Pulmonary artery endothelial cell (primary cell): ENCODE measurements around the gene EFCAB5. TPM values are rescaled to one million over a fixed set of nuclear protein-coding genes. Genes with fewer than 3 reads are reported as not detected.
"Not testable (repeated sequence)": the region's sequence is repeated elsewhere in the genome, so short reads cannot be mapped to it uniquely, and the experiment has no call there.

Experiments
- DNase-seq: peaks from one replicate; pipeline ENCODE4 v3.0.0-alpha.2; 2011; ENCODE audit warnings: low read depth, low spot score
- total RNA-seq: library from RNA; depleted of rRNA; stranded (reverse); fragments of >200 nt; gene quantifications from 2 replicates; pipeline ENCODE4 v1.2.3, GENCODE V29; 2014

Gene EFCAB5
- 0.26 and 0.32 TPM in 2 replicates for total RNA-seq

DNA sequence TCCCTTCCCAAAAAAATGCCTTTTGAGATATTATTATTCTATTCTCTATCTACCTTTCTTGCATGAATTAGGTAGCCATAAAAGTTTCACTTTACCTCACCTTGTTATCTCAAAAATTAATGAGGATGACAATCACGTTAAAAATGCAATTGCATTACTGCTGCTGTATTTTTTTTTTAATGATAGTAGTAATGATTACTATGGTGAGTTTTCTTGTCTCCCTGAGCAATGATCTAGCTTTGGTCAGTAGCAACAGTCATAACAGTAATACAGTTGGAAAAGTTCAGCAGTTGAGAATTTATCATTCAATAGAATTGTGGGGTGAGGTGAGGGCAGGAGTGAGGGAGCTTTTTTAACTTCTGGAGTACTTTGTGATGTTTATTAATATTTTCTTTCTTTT lies at the start of gene EFCAB5:
EFCAB5 (plus strand) TSS at position 301 of the 400 bp plus-strand sequence. CDS start 163 bp downstream, outside the sequence.
- DNase-seq: no peak

DNA sequence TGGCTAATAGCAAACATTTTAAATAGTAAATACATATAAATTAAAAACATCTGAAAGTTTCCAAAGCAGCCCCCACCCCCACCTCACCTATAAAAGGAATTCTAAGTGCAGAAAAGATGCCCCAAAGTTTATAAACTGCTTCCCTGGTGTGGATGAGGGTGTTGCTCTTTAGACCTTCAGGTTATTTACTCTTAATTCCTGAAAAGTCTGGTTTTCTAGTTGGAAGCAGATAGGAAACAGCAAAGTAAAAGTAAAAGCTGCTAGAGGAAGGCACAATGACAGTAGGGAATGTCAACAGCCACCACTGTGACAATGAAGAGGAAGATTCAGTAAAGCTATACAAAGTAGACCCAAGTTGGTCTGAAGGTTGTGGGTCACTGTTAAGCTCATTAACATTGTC lies 49.2 kb upstream of the EFCAB5 start:
- DNase-seq: no peak

DNA sequence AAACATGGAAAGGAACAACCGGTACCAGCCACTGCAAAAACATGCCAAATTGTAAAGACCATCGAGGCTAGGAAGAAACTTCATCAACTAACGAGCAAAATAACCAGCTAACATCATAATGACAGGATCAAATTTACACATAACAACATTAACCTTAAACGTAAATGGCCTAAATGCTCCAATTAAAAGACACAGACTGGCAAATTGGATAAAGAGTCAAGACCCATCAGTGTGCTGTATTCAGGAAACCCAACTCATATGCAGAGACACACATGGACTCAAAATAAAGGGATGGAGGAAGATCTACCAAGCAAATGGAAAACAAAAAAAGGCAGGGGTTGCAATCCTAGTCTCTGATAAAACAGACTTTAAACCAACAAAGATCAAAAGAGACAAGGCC lies 44.3 kb upstream of the EFCAB5 start:
- not testable (repeated sequence) for DNase-seq

DNA sequence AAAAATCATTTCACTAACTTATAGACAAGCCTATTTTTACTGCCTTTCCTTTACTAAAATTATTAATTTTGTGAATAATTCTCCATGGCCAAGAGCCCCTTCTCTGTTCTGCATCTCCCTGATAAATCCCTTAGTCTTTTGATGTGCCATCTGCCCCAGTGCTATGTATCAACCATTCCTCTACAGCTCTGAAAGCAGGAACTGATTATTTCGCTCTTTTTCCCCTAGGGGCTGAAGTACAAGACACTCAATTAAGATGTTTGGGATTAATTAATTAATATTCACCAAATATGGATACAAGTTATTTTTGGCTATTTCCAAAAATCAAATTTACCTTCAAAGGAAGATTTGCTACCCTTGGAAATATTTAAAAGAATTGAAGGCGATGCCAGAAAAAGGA lies 38.0 kb upstream of the EFCAB5 start:
- DNase-seq: no peak

DNA sequence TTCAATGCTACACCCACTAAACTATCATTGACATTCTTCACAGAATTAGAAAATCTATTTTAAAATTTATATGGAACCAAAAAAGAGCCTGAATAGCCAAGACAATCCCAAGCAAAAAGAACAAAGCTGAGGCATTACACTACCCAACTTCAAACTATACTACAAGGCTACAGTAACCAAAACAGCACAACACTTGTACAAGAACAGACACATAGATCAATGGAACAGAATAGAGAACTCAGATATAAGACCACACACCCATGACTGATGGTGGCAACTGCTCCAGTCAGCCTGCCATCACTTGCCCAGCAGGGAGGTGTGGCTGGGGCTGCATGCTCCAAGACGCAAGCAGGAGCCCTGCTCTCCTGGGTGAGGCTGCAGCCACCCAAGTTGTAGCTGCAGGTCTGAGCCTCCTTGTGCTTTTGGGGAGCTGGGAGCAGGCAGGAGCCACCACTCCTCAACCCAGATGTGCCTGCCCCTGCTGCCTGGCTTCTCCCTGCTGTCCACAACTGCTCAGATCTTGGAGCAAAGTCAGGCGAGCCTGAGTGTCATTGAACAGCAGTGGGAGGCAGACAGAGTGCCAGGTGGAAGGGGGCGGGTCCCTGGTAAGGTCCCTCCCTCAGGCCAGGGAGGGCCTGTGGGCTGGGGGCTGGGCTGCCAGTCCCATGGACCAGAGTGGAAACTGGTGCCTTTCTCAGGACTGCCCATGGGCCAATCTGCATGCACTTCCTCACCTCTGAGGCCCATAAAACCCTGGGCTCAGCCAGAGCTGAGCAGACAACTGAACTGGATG lies 36.2 kb upstream of the EFCAB5 start:
- no peak for DNase-seq

DNA sequence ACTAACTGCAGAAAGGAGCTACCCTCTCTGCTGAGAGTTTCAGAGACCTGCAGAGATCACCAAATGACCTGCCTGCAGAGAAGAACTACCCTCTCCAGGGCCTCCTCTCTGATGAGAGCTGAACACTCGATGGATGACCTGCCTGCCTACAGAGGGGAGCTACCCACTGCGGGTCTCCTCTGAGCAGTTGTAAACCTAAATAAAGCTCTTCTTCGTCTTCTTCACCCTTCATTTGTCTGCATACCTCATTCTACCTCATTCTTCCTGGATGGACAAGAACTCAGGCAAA lies 35.6 kb upstream of the EFCAB5 start:
- no peak for DNase-seq

DNA sequence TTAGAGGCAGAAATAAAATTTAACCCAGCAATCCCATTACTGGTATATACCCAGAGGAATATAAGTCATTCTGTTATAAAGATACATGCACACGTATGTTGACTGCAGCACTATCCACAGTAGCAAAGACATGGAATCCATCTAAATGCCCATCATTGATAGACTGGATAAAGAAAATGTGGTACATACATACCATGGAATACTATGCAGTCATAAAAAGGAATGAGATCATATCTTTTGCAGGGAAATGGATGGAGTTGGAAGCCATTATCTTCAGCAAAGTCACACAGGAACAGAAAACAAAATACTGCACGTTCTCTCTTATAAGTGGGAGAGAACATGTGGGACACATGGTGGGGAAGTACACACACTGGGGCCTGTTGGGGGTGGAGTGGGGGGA lies 34.5 kb upstream of the EFCAB5 start:
- no peak for DNase-seq

DNA sequence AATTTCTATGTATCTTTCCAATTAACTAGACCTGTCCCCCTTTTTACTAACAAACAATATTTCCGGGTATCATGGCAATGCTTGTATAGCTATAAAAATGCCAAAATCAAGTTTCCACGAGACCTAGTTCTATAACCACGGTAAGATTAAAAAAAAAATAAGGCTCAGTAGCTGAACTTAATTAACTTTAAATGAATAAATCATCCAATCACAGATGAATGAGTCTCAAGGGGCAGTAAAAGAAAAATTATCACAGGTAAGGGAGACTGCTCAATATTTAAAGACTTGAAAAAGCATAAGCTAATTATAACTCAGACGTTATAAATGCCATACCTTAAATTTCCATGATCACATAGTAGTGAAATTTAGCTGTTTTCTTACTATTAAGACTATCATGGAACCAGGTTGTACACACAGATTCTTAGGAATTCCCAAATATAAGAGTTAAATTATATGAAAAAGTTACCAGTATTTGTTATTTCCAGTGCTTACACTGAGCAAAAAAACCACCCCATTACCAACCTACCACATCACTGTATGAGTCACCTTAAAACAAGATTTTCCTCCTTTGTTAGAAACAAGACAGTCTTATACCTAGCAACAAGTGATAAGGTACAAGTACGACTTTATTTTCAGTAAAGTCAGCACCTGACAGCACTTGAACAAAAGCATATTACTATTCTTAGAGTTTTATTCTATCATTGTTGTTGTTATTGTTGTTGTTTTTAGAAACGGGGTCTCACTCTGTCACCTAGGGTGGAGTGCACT lies 32.0 kb upstream of the EFCAB5 start:
- no peak for DNase-seq

DNA sequence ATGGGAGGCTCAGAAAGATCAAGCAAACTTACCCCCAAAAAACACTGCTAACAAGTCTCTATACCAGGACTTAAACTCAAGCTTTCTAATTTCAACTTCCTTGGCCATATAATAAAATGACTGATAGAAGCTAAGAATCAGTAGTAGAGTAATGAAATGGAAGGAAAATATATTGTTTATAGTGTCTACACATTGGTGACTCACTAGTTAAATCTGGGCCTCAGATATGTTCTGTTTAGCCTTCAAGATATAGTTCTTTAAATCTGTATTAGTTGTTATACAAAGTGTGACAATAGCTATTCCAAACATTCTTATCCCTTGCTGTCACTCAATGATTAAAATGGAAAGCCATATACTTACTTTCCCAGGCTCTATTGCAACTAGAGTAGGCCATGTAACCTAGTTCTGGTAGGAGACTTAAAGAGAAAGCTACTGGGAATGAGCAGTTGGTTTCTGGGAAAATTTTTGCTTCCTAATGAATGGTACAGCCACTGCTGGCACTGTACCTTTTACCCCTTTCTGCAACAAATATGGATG lies 29.7 kb upstream of the EFCAB5 start:
- DNase-seq: no peak

DNA sequence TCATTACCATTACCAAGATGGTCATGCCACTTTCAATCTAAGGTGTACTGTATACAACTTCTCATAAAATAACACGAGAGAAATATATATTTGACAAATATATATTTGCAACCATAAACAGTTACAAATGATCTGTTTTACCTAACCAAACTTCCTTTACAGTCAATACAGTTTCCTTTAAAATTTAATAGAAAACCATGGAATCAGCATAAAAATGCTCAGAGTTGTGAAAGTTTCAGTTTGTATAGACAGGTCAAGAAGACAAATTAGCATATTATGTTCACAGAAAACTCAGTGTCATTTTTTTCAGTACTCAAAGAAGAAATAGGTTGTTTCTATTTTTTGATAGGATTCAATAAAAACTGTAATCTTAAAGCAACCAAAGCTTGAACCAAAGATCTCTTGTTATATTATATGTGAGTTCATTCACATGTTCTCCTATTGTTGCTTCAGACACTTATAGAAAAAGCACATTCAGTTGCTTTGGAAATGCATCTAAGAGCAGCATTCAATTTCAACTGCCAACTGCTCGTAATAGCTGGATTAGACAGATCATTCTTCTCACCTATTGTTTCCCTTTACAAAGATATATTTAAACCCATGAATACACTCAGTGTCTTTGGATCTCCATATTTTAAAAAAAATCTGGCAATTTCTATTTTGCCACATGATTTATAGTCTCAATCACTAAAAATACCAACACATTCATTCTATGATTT lies 26.5 kb upstream of the EFCAB5 start:
- DNase-seq: no peak

DNA sequence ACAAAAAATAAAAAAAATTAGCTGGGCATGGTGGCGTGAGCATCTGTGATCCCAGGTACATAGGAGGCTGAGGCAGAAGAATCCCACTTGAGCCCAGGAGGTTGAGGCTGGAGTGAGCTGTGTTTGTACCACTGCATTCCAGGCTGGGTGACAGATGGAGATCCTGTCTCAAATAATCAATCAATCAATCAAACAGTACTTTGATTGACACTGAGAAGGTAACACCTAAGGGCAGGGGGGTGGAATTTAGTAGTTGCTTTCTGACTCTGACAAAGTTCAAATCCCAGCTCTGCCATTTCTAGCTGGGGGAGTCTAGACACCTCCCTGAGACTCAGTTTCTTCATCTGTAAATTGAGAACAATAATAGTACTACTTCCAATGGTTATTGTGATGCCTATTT lies 23.4 kb upstream of the EFCAB5 start:
- no peak for DNase-seq

DNA sequence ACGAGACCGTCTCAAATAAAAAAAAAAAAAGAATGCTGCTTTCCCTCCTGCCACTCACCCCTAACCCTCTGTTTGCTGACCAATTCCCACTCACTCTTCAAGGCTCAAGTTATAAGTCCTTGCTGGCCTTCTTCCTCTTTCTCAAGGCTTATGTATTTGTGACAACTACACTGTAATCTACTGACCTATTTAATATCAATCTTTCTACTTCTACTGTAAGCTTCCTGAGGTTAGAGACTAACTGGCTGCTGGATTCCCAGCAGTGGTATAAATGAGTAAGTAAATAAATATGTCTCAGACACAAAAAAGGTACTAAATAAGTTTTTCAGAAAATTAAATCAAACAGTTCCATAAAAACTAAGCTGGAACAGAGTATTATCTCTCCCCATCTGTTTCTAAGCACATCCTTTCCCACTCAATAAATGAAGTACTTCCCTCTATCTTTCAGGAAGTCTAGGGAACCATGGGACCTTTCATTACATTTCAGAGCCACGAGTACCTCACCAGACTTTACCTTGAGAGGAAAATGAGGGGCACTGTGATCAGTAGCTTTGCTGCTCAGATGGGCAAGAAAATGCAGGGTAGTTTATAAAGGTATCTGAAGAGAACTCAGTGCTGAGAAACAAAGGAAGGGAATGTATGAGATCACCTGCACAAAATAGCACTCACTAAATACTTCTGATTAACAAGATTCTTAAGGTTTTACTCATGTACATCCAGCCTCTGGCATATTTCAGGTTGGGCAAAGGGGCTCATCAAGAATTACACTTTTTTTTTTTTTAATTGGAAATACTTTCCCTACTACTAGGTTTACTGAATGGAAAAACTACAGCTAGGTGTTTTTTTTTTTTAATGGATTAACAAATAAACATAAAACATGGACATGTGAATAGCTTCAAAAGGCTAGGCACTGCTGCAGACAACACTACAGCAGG lies 22.2 kb upstream of the EFCAB5 start:
- no peak for DNase-seq

DNA sequence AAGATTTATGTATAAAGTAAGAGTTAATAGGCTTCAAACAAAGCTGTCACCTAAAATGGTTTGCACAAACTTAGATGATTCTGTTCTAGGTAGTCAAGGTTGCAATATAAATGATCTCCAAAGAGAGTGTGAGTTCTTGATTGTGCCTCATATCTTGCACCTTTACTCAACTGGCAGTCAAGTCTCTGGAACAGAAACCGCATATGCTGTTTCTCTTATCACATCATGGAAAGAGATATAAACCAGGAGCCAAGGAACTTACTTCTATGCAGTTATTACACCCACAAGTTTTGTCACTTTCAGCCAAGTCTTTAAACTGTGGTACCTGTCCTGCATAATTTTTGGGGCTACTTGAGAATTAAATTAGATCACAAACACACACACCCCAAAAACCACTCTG lies 16.6 kb upstream of the EFCAB5 start:
- no peak for DNase-seq

DNA sequence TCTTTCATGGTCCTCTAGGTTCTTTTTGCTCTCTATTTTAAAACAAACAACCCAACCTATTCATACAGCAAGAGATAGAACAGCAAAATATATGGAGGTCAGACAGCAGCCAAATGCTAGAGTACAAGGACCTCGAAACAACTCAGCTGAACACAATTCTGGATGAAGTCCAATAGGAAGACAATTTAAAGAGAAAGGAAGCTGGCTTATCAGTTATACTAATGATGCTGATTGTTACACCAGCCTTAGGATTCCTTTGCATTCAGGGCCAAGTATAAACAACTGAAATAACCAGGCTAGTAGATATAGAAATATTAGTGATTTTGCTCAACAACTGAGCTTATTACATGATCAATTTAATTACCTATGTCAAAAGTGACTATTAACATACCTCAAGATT lies 13.9 kb upstream of the EFCAB5 start:
- DNase-seq: peak; percentile 49

DNA sequence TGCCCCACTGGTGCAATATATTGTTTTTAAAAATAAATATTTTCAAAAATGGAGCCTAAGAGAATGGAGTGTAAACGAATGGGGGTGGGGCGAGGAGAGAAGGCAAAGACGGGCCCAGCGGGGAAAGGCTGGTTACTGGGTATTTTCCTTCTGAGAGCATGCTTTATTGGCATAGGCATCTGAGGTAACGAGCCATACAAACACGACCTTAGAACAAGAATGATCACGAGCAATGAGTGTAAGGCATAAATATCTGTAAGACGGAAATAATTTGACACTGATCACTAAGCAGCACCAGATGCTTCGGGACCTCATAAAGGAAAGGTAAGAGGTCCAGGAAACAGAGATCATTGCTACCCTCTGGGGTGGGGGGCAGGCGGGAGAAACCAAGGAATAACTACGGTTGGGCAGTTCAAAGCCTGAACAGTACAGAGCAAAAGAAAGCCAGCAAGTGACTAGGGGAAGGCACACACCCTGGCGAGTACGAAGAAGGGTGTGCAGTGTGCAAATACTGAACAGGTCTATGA lies 12.4 kb upstream of the EFCAB5 start:
- peak; percentile 75 for DNase-seq

DNA sequence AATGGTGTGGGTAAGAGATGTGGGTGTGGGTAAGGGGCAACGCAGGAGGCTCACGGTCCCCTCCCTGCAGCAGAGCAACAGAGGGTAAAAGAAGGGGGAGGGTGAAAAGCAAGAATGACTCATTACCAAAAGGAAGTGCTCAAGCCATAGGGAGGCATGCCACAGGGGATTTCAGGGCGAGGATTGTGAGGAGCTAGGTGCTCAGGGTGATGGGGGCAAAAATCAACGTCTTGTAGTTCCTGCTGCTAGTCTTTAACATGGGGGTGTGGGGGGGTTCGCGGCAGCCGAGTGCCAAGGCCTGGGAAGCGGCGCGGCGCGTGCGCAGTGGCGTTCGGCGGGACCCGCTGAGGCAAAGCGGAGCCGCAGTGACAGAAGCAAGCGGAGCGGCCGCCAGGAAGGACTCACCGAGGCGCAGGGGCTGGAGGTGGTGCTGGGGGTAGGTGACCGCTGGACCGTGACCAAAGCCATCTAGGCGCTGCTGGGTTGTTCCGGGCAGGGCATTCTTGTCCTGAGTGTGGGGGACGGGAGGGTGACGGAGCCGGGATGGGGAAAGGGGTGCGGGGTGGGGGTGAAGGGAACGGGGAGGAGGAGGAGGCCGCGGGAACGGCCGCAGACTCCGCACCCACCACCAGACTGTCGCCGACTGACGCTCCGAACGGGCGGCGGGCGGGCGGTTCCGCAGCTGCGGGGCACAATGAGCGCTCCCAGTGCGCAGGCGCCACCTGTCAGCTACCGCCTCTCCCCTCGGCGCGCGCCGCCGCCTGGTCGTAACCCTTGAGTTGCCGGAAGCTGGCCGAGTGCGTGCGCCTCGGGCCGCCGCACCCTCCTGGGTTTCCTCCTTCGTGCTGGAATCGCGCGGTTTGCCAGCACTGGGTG lies 11.7 kb upstream of the EFCAB5 start, which contains the start of gene SSH2:
SSH2 (minus strand) TSS at position 696 of the 876 bp plus-strand sequence; CDS start at position 468, 228 bp downstream.
- peak; percentile 36 for DNase-seq

DNA sequence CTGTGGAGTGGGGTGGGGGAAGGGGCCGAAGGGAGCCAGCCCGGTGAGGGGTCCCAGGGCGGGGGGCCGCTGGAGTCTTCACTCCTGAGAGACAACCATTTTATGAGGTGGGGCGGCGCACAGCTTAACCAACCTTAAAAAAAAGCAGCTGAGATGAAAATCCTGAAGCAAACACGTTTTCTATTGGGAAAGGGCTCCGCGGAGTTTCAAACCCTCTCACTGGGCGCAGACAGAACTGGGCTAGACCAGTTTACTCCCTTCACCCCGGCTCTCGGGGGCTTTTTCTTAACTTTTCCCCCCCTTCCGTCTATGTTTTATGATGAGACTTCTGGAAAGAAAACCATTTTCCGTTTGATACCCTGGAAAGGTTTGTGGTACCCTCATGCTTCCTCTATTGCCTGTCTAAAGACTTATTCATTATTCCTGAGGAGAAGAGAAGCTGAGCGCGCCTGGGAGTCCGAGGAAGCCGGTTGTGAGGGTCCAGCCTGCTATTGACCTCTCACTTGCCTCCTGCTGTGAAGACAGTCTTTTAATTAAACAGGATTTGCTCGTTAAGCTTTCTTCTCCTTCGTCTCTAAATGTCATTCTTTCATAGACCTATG lies 10.9 kb upstream of the EFCAB5 start:
- no peak for DNase-seq

DNA sequence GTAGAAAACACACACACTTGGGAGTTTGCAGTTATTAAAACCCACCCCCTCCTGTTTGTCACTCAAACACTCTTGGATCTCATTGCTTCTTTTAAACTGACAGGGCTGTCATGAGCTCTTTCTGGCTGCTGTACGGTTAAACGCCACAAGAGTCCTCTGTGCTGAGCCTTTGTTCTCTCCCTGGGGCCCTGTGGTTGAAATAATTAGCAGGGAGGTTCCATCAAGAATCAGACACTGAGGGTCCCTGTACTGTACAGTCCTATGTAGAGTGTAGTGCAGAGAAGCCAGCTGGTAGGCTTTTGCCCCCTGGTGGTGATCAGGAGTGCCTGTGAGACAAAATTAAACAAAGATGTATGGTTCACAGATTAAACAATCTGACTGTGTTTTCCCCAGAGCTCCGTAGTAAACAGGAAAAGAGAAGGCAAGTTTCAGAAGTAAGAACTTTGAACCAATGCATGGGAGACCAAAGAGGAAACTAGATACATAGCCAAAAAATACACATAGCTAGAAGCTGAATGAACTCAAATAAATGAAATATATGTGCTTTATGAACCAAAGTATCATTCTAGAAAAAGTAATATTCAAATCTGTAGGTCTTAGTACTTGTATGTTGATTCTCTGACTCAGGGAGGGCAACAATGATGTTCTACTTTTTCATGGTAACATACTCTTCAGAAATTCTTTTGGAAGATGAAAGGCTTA lies 10.1 kb upstream of the EFCAB5 start:
- peak; percentile 55 for DNase-seq

DNA sequence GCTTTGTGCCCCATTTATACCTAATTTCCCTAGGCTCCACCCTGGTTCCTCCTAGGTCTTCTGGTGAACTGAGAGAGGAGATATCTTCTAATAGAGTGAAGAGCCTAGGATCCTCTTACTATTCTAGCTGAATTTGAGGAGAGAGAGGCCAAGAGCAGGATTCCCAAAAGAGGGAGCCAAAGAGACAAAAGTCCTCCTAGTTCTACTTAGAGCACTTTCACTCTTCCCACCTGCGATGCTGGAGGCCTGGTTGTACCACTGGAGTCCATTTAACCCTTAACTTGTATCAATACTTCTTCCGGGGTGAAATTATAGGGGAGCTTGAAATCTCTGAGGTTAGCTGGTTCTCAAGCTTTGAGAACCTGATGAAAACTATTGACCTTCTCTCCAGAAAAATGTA lies 8.1 kb upstream of the EFCAB5 start:
- no peak for DNase-seq
